ENCODE data around the gene APOD. TPM values are rescaled to one million over a fixed set of nuclear protein-coding genes. Genes with fewer than 3 reads are reported as not detected.
A peak's percentile ranks its signal among the peaks of the same experiment; 100 is the strongest.

APOD gene
- total and polyA plus RNA-seq, 9 of the 15 experiments (the other 6 are each of a cell fraction or from before 2014, with no cell fraction given): 0.18 to 0.50 (median 0.35) TPM; not detected in 1

GRCh38 chr3:195542698-195543499, 40.8 kb downstream of the APOD start, which contains the start of gene PPP1R2 (continued):
- TF ChIP-seq, protein P1, sequence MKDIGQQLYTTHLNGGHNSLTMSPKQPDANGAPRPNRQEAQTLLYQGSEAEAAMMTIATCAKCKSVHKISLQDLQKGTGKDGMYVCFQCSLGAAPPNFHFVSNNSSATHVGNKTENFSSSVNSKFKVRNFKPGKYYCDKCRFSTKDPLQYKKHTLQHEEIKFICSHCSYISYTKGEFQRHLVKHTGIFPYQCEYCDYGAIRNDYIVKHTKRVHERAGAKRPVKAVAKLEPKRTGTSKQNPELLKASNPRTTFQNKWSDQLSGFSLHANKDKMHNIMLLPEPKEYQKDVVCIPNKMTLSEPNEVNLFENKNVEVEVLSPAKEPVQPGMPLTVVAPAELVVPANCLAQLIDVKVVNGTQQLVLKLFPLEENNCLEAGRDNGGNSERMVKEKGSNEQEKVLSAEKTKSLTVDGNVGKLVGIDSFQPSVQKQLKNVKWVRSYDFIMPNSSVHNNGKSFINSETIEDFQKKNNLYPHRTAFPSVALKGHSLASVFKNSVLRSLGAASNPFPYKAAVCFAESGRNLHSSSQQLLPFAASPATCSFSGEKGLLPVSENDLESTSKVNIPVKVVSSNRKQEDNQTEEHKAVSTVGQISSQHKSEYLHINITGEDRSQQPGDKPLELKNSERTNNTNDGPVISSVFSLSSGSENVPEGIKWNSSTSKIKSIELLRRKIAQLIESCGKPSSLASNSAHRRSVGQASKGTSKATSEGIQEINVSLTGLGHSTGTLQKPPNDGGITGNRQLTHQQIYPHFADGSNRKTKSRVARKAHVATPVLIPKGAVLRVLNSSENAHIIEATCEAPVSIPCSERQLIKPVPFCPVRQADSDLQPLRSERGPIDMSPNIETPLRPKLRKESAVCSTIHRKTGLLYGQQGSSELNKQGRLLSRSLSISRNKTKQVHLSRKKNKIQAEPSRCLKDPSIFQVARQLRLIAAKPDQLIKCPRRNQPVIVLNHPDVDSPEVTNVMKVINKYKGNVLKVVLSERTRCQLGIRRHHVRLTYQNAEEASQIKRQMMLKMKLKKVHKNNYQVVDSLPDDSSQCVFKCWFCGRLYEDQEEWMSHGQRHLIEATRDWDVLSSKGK (CRISPR knock-in tag; IDR thresholded peaks at IDR 0.05): no peak
- peak; percentile 93 for TF ChIP-seq RBBP5 (IDR thresholded peaks at IDR 0.05; ENCODE audit: borderline replicate concordance, insufficient read depth, low read length, poor library complexity, severe bottlenecking)
- TF ChIP-seq TCF7L2 (IDR thresholded peaks at IDR 0.05; ENCODE audit: low read depth, low read length): no peak
- TF ChIP-seq ZNF444 (CRISPR knock-in tag; IDR thresholded peaks at IDR 0.05): no peak
- TF ChIP-seq HDAC2 (IDR thresholded peaks at IDR 0.05): no peak
- TF ChIP-seq STAT5A (IDR thresholded peaks at IDR 0.05; ENCODE audit: borderline replicate concordance, low read length): no peak
- TF ChIP-seq ARID3B (CRISPR knock-in tag; IDR thresholded peaks at IDR 0.05; ENCODE audit: borderline replicate concordance): no peak
- no peak for TF ChIP-seq ZNF133 (CRISPR knock-in tag; IDR thresholded peaks at IDR 0.05)
- peak in 1 of 2 experiments; percentile 87; a peak in 2 of 4 replicates for TF ChIP-seq NONO (IDR thresholded peaks at IDR 0.05; ENCODE audit: low read depth in 2 of 2, low read length in 1 of 2)
- no peak for TF ChIP-seq EZH2 (IDR thresholded peaks at IDR 0.05; ENCODE audit: borderline replicate concordance, low read depth, low read length)
- no peak for TF ChIP-seq RFX5 (IDR thresholded peaks at IDR 0.05; ENCODE audit: low read depth, low read length)
- TF ChIP-seq LCOR (CRISPR knock-in tag; IDR thresholded peaks at IDR 0.05): peak; percentile 74; the same call in 1 of the 2 replicates
- no peak for TF ChIP-seq KDM1A (IDR thresholded peaks at IDR 0.05)
- no peak for TF ChIP-seq BCL6 (CRISPR knock-in tag; IDR thresholded peaks at IDR 0.05)
- TF ChIP-seq HOMEZ (CRISPR knock-in tag; IDR thresholded peaks at IDR 0.05): no peak
- no peak for TF ChIP-seq TOE1 (IDR thresholded peaks at IDR 0.05; ENCODE audit: borderline replicate concordance)
- TF ChIP-seq TOE1 (CRISPR knock-in tag; IDR thresholded peaks at IDR 0.05; ENCODE audit: borderline replicate concordance, low read depth): peak; percentile 69; the same call in 1 of the 2 replicates
- no peak for TF ChIP-seq MTF1 (CRISPR knock-in tag; IDR thresholded peaks at IDR 0.05; ENCODE audit: borderline replicate concordance)
- TF ChIP-seq ARID3A (IDR thresholded peaks at IDR 0.05; ENCODE audit: borderline replicate concordance, low read depth, low read length): no peak
